Neural crest cell (in vitro differentiated cells): ENCODE results near the gene KRTAP9-8. TPM values are rescaled to one million over a fixed set of nuclear protein-coding genes. Genes with fewer than 3 reads are reported as not detected.
"Not testable (repeated sequence)": the region's sequence is repeated elsewhere in the genome, so short reads cannot be mapped to it uniquely, and the experiment has no call there.

ENCODE experiments used
- DNase-seq: peaks from one replicate; pipeline ENCODE4 v3.0.0; 2021; ENCODE audit warnings: low read depth, mixed read lengths, low spot score
- H3K27ac Mint-ChIP-seq: one replicate; pipeline ENCODE4 v1.8.0; 2021; ENCODE audit warnings: mild to moderate bottlenecking, mixed read lengths; ENCODE audit not compliant: unreplicated experiment
- H3K27me3 Mint-ChIP-seq: 2 replicates; pipeline ENCODE4 v1.8.0; 2021; ENCODE audit warnings: low read depth, mild to moderate bottlenecking, mixed read lengths
- H3K36me3 Mint-ChIP-seq: 2 replicates; pipeline ENCODE4 v1.8.0; 2021; ENCODE audit warnings: low read depth, mild to moderate bottlenecking, mixed read lengths
- H3K4me1 Mint-ChIP-seq: 2 replicates; pipeline ENCODE4 v1.8.0; 2021; ENCODE audit warnings: mixed read lengths
- H3K4me3 Mint-ChIP-seq: one replicate; pipeline ENCODE4 v1.8.0; 2021; ENCODE audit warnings: mild to moderate bottlenecking, mixed read lengths
- H3K9me3 Mint-ChIP-seq: 2 replicates; pipeline ENCODE4 v1.8.0; 2021; ENCODE audit warnings: mixed read lengths
- CTCF ChIP-seq: fragments of 200-600 bp; sonication (generic); conservative IDR thresholded peaks from 2 replicates; pipeline ENCODE4 v1.5.0; 2021; ENCODE audit warnings: antibody characterized with exemption, mild to moderate bottlenecking
- total RNA-seq: library from RNA; stranded (reverse); gene quantifications from 2 replicates; pipeline ENCODE4 v1.2.1, GENCODE V29; 2021

Gene KRTAP9-8
- total RNA-seq, 1 donor from 2014 or later: not detected

DNA sequence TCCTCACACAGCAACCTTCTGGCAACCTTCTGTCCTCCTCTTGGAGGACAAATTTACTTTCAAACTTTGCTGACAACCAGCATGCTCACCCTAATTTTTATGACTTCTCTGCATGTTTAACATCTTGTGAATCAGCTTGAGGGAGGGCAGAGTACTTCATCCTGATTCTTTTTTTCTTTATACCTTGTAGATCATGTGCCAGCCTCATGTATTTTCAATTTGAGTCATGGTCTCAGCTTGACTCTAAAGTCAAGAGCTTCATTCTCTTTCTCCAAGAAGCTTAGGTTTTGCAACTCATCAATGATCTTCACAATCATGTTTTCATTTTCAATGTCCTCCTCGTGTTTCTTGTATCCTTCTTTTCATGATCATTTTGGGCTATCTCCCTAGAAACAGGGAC, 34.1 kb downstream of the KRTAP9-8 start:
- no peaks in the 10 kb centered on the region for H3K4me1 Mint-ChIP-seq
- H3K9me3 Mint-ChIP-seq: no peaks in the 10 kb centered on the region
- DNase-seq: no peak
- no peaks in the 10 kb centered on the region for H3K36me3 Mint-ChIP-seq
- H3K27ac Mint-ChIP-seq: no peak overlapping the region
- H3K27me3 Mint-ChIP-seq: peaks cover 13% of the 10 kb centered on the region
- H3K4me3 Mint-ChIP-seq: no peak overlapping the region
- no peak for TF ChIP-seq CTCF

GRCh38 chr17:41275648-41276190, 37.9 kb downstream of the KRTAP9-8 start, which contains the start of gene KRTAP9-7:
Gene KRTAP9-7, plus strand, starts transcription at chr17:41275698. Its CDS starts 0 bp downstream, at chr17:41275698.
- not testable (repeated sequence) for H3K27ac Mint-ChIP-seq, H3K9me3 Mint-ChIP-seq, H3K4me1 Mint-ChIP-seq, H3K36me3 Mint-ChIP-seq, DNase-seq, H3K4me3 Mint-ChIP-seq
- H3K27me3 Mint-ChIP-seq: peaks cover 45% of the 10 kb centered on the region

- H3K36me3 Mint-ChIP-seq: no peaks in the 10 kb centered on the region
- H3K27ac Mint-ChIP-seq: no peak overlapping the region
- no peak overlapping the region for H3K4me3 Mint-ChIP-seq
- DNase-seq: no peak
- H3K4me1 Mint-ChIP-seq: no peaks in the 10 kb centered on the region
- peaks cover 53% of the 10 kb centered on the region for H3K27me3 Mint-ChIP-seq
- no peaks in the 10 kb centered on the region for H3K9me3 Mint-ChIP-seq
- TF ChIP-seq CTCF: no peak
These were observed 40.6 kb downstream of the KRTAP9-8 start for GRCh38 chr17:41278176-41278955.

- no peak for TF ChIP-seq CTCF
- H3K27me3 Mint-ChIP-seq: peaks cover 28% of the 10 kb centered on the region
- no peak overlapping the region for H3K27ac Mint-ChIP-seq
These were observed 46.2 kb downstream of the KRTAP9-8 start for GRCh38 chr17:41284043-41284442.

GRCh38 chr17:41284546-41284945, 46.7 kb downstream of the KRTAP9-8 start:
- Mint-ChIP-seq H3K27me3 (peaks cover 23% of the 10 kb centered on the region), H3K36me3 (no peaks in the 10 kb centered on the region), H3K4me3 (no peak overlapping the region), H3K27ac (no peak overlapping the region), H3K4me1 (no peaks in the 10 kb centered on the region), H3K9me3 (no peaks in the 10 kb centered on the region)
- TF ChIP-seq CTCF: no peak
- DNase-seq: no peak

More at GRCh38 chr17:41284043-41284442, 46.2 kb downstream of the KRTAP9-8 start:
- Mint-ChIP-seq H3K4me1 (no peaks in the 10 kb centered on the region), H3K36me3 (no peaks in the 10 kb centered on the region), H3K9me3 (no peaks in the 10 kb centered on the region), H3K4me3 (no peak overlapping the region)
- DNase-seq: no peak

DNA sequence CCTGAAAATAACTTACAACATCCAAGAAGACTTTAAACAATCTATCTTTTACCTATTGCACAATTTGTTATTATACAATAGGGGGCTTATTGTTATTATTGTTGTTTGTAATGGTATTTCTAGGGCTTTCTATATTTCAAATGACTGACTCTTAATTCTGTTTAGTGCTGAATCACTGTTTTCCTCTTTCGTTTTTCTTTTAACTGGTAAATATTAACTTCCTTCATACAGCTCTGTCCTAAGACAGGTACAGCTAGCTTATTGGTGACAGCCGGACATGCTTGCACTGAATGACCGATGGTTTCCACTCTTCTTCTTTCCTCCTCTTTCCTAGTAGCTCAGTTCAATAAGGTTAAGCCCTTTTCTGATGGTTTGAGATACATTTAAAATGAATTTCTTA, 49.3 kb downstream of the KRTAP9-8 start:
- DNase-seq: no peak
- no peak for TF ChIP-seq CTCF
- Mint-ChIP-seq H3K4me3 (no peak overlapping the region), H3K4me1 (no peaks in the 10 kb centered on the region), H3K27me3 (peaks cover 10% of the 10 kb centered on the region), H3K36me3 (no peaks in the 10 kb centered on the region), H3K27ac (no peak overlapping the region), H3K9me3 (no peaks in the 10 kb centered on the region)
